GM12878 (cell line): ENCODE data around the gene ZDHHC7. TPM values are rescaled to one million over a fixed set of nuclear protein-coding genes. Genes with fewer than 3 reads are reported as not detected.

Source experiments
- ATAC-seq: fragments of 200-7000 bp; cut with Tn5 transposase; 3 replicates; pipeline ENCODE4 v1.9.1; 2020; ENCODE audit warnings: mild to moderate bottlenecking, moderate library complexity
- BruUV-seq: library from RNA; stranded (reverse); fragments of 400-500 nt; replicated peaks from 2 replicates; lab custom pipeline; 2021; lab: Mats Ljungman, UMichigan
- CTCF ChIA-PET: fragments of 300-600 bp; sonication (Branson Sonifier 250); formaldehyde crosslinking; extraction: SDS; loops from one replicate; lab custom pipeline; 2021; ENCODE audit warnings: inconsistent platforms; lab: Yijun Ruan, JAX
- POLR2A ChIA-PET: fragments of 350-600 bp; formaldehyde crosslinking; extraction: SDS; loops from one replicate; lab custom pipeline; 2021; ENCODE audit warnings: inconsistent platforms; lab: Charles Lee
- RAD21 ChIA-PET: fragments of 300-600 bp; sonication (Branson Sonifier 250); formaldehyde crosslinking; loops from one replicate; lab custom pipeline; 2023; ENCODE audit warnings: antibody characterized with exemption; ENCODE audit not compliant: unreplicated experiment; lab: Charles Lee
- SMC1A ChIA-PET: fragments of 300-600 bp; sonication (Branson Sonifier 250); formaldehyde crosslinking; loops from one replicate; lab custom pipeline; 2023; ENCODE audit not compliant: unreplicated experiment, uncharacterized antibody; lab: Charles Lee
- DNase-seq: peaks from one replicate; pipeline ENCODE4 v3.0.0-alpha.2; 2011; ENCODE audit warnings: low read depth, low spot score
- FAIRE-seq: peaks from 3 replicates; lab custom pipeline; 2011; peaks lifted over from hg19 to GRCh38; lab: Jason Lieb, UNC
- H2AFZ ChIP-seq: 2 replicates; pipeline ENCODE4 v1.6.0; 2011; ENCODE audit warnings: low read depth, low read length, control low read depth; ENCODE audit not compliant: control insufficient read depth
- H3K27ac ChIP-seq: 2 replicates; pipeline ENCODE4 v1.5.1; 2011; ENCODE audit warnings: control low read depth; ENCODE audit not compliant: control insufficient read depth, insufficient read depth
- H3K27me3 ChIP-seq, 2 experiments: replicated peaks in 1 of 2; 2 replicates each; pipeline versions ENCODE4 v1.6.0 to v1.6.1; 2011; ENCODE audit warnings: low read length in 1 of 2; ENCODE audit not compliant: control insufficient read depth in 2 of 2, insufficient read depth in 2 of 2
- H3K36me3 ChIP-seq, 2 experiments: 2 replicates each; pipeline ENCODE4 v1.5.1; 2011; ENCODE audit warnings: low read length in 1 of 2; ENCODE audit not compliant: control insufficient read depth in 2 of 2, insufficient read depth in 2 of 2
- H3K4me1 ChIP-seq: 2 replicates; pipeline ENCODE4 v1.6.1; 2011; ENCODE audit warnings: mild to moderate bottlenecking, low read length, moderate library complexity, mixed read lengths; ENCODE audit not compliant: control insufficient read depth, insufficient read depth
- H3K4me2 ChIP-seq: 2 replicates; pipeline ENCODE4 v1.6.0; 2011; ENCODE audit warnings: control low read depth; ENCODE audit not compliant: control insufficient read depth, insufficient read depth
- H3K4me3 ChIP-seq: fragments of 200-600 bp; sonication (generic); 2 replicates; pipeline ENCODE4 v1.5.1; 2016
- H3K79me2 ChIP-seq: 2 replicates; pipeline ENCODE4 v1.6.0; 2011; ENCODE audit warnings: low read length; ENCODE audit not compliant: control insufficient read depth, insufficient read depth
- H3K9ac ChIP-seq: 2 replicates; pipeline ENCODE4 v1.8.0; 2011; ENCODE audit warnings: low read length, control low read depth, mixed read lengths; ENCODE audit not compliant: control insufficient read depth, insufficient read depth
- H3K9me3 ChIP-seq: replicated peaks from 3 replicates; pipeline ENCODE4 v1.5.1; 2011; ENCODE audit warnings: mild to moderate bottlenecking, low read length; ENCODE audit not compliant: control insufficient read depth, insufficient read depth
- H4K20me1 ChIP-seq: 2 replicates; pipeline ENCODE4 v1.6.0; 2011; ENCODE audit not compliant: control insufficient read depth, insufficient read depth
- CTCF ChIP-seq, 3 experiments: IDR thresholded peaks in 2 of 3; conservative IDR thresholded peaks in 1 of 3; 2 replicates each; pipeline ENCODE4 v1.5.1; 2011; ENCODE audit warnings: low read depth in 3 of 3, low read length in 3 of 3, mild to moderate bottlenecking in 3 of 3, control low read depth in 2 of 3, moderate library complexity in 2 of 3, inconsistent platforms in 1 of 3, mixed read lengths in 1 of 3; ENCODE audit not compliant: control insufficient read depth in 2 of 3, insufficient read depth in 1 of 3; ENCODE audit errors: extremely low read depth in 1 of 3
- JUNB ChIP-seq: IDR thresholded peaks from 2 replicates; pipeline ENCODE4 v1.6.1; 2016; ENCODE audit warnings: antibody characterized with exemption, mild to moderate bottlenecking
- NBN ChIP-seq: fragments of 450-650 bp; IDR thresholded peaks from 2 replicates; pipeline ENCODE4 v1.6.1; 2016
- POLR2AphosphoS2 ChIP-seq: IDR thresholded peaks from 2 replicates; pipeline ENCODE4 v1.6.1; 2011; ENCODE audit warnings: low read depth, mild to moderate bottlenecking, low read length, improper control_type of control experiment, moderate library complexity
- USF1 ChIP-seq: IDR thresholded peaks from 2 replicates; pipeline ENCODE4 v1.6.1; 2011; ENCODE audit warnings: borderline replicate concordance, low read depth, mild to moderate bottlenecking, moderate library complexity, mixed read lengths, low read length; ENCODE audit not compliant: insufficient read depth; ENCODE audit errors: extremely low read length
- ZBED1 ChIP-seq: IDR thresholded peaks from 2 replicates; pipeline ENCODE4 v1.6.1; 2016; ENCODE audit warnings: borderline replicate concordance
- ZBTB11 ChIP-seq: fragments of 450-650 bp; formaldehyde crosslinking; IDR thresholded peaks from 2 replicates; pipeline ENCODE4 v1.5.0; 2022; ENCODE audit warnings: mild to moderate bottlenecking, missing genetic modification characterization
- WGBS: methylation state at CpG from one replicate; pipeline ENCODE4 v1.1.6; 2016; ENCODE audit warnings: low lambda C conversion rate; ENCODE audit not compliant: insufficient replicate concordance, insufficient coverage; ENCODE audit errors: missing lambda C conversion rate; 5-methylcytosine and 5-hydroxymethylcytosine counted together
- in situ Hi-C: fragments of 300-500 bp; cut with MboI; formaldehyde crosslinking; loops from 9 replicates; pipeline ENCODE4 v1.14.3; 2018; ENCODE audit warnings: mixed read lengths
- intact Hi-C: fragments of 100-400 bp; cut with micrococcal nuclease; formaldehyde crosslinking; loops from one replicate; pipeline ENCODE4 v1.14.2; 2022; ENCODE audit not compliant: unreplicated experiment
- polyA plus RNA-seq, 11 experiments: library from polyadenylated mRNA; depleted of rRNA in 4 of 11; unstranded in 6 of 11; stranded (reverse) in 5 of 11; fragments of >200 nt; fragmentation: Nextera tagmentation in 4 of 11; fragmentation: Illumina TruSeq in 1 of 11; extraction: Ambion mirVana in 4 of 11; extraction: Trizol in 1 of 11; gene quantifications; 1 replicate in 1 of 11; 2 replicates in 10 of 11; pipeline versions ENCODE4 v1.2.1 to v1.2.3, GENCODE V29; 2011 to 2016; ENCODE audit warnings: inconsistent platforms in 2 of 11, missing spikeins in 2 of 11, low read depth in 1 of 11
- total RNA-seq, 4 experiments: library from RNA; depleted of rRNA in 3 of 4; stranded (reverse); fragments of >200 nt in 3 of 4; fragmentation: Illumina TruSeq in 1 of 4; extraction: Trizol in 1 of 4; gene quantifications; 2 replicates each; pipeline versions ENCODE4 v1.2.1 to v1.2.3, GENCODE V29; 2013 to 2021
- TF ChIP-seq, protein P1 (sequence below): fragments of 450-650 bp; conservative IDR thresholded peaks from 2 replicates; pipeline ENCODE4 v1.6.1; 2017; ENCODE audit warnings: mild to moderate bottlenecking, moderate library complexity
- TF ChIP-seq, protein P2 (sequence below): fragments of 450-650 bp; formaldehyde crosslinking; IDR thresholded peaks from 2 replicates; pipeline ENCODE4 v1.4.0; 2020; ENCODE audit warnings: mild to moderate bottlenecking, moderate library complexity
- TF ChIP-seq, protein P3 (sequence below): IDR thresholded peaks from 2 replicates; pipeline ENCODE4 v1.6.1; 2012; ENCODE audit warnings: low read length, inconsistent platforms

The ZDHHC7 gene
- total and polyA plus RNA-seq, 10 of the 15 experiments (the other 5 are each of a cell fraction or from before 2014, with no cell fraction given): 0.87 to 26.0 (median 20.0) TPM

DNA sequence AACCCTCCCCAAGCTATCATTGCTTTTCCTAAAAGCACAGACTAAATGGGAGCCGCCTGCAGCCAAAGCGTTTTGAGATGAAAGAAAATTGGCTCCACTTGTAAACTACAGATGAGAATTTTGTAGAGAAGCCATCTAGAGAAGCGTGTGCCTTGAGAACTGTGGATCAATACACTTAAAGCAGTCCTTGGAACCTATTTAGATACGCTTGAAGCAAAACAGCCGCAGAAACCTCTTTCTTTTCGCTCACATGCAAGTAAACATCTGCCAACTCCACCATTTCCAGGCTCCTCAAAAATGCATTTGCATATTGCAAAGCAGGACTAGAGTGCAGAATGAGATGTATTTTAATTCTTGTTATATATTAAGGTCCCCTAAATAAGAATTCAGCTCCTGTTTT, 29.4 kb upstream of the ZDHHC7 start:
- H4K20me1 ChIP-seq: no peaks in the 10 kb centered on the region
- no peak overlapping the region for H3K4me2 ChIP-seq
- H3K9me3 ChIP-seq: no peaks in the 10 kb centered on the region
- WGBS: 75% methylated on average over 6 of the region's 6 CpGs
- in situ Hi-C loops: no loop called here
- H3K27ac ChIP-seq: no peak overlapping the region
- ChIA-PET SMC1A (interaction anchor here (0.6 kb wide), 1 partner anchor 302 kb away, joined by 3 read pairs; no protein-coding TSS in a partner anchor), RAD21 (no interaction called here), POLR2A (no interaction called here), CTCF (no interaction called here)
- no peak overlapping the region for H3K9ac ChIP-seq
- no peak overlapping the region for H2AFZ ChIP-seq
- H3K4me3 ChIP-seq: no peak overlapping the region
- H3K79me2 ChIP-seq: no peaks in the 10 kb centered on the region
- H3K4me1 ChIP-seq: no peaks in the 10 kb centered on the region
- ATAC-seq (no peak), DNase-seq (no peak), FAIRE-seq (no peak)
- intact Hi-C loops: no loop called here
- H3K36me3 ChIP-seq: no peaks in the 10 kb centered on the region; a peak in 1 of 4 replicates
- BruUV-seq: no TSS peak
- no peaks in the 10 kb centered on the region for H3K27me3 ChIP-seq
- TF ChIP-seq JUNB: no peak
- no peak for TF ChIP-seq NBN
- TF ChIP-seq, protein P1, sequence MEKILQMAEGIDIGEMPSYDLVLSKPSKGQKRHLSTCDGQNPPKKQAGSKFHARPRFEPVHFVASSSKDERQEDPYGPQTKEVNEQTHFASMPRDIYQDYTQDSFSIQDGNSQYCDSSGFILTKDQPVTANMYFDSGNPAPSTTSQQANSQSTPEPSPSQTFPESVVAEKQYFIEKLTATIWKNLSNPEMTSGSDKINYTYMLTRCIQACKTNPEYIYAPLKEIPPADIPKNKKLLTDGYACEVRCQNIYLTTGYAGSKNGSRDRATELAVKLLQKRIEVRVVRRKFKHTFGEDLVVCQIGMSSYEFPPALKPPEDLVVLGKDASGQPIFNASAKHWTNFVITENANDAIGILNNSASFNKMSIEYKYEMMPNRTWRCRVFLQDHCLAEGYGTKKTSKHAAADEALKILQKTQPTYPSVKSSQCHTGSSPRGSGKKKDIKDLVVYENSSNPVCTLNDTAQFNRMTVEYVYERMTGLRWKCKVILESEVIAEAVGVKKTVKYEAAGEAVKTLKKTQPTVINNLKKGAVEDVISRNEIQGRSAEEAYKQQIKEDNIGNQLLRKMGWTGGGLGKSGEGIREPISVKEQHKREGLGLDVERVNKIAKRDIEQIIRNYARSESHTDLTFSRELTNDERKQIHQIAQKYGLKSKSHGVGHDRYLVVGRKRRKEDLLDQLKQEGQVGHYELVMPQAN: no peak
- TF ChIP-seq USF1: no peak
- TF ChIP-seq POLR2AphosphoS2: no peak
- TF ChIP-seq, protein P2, sequence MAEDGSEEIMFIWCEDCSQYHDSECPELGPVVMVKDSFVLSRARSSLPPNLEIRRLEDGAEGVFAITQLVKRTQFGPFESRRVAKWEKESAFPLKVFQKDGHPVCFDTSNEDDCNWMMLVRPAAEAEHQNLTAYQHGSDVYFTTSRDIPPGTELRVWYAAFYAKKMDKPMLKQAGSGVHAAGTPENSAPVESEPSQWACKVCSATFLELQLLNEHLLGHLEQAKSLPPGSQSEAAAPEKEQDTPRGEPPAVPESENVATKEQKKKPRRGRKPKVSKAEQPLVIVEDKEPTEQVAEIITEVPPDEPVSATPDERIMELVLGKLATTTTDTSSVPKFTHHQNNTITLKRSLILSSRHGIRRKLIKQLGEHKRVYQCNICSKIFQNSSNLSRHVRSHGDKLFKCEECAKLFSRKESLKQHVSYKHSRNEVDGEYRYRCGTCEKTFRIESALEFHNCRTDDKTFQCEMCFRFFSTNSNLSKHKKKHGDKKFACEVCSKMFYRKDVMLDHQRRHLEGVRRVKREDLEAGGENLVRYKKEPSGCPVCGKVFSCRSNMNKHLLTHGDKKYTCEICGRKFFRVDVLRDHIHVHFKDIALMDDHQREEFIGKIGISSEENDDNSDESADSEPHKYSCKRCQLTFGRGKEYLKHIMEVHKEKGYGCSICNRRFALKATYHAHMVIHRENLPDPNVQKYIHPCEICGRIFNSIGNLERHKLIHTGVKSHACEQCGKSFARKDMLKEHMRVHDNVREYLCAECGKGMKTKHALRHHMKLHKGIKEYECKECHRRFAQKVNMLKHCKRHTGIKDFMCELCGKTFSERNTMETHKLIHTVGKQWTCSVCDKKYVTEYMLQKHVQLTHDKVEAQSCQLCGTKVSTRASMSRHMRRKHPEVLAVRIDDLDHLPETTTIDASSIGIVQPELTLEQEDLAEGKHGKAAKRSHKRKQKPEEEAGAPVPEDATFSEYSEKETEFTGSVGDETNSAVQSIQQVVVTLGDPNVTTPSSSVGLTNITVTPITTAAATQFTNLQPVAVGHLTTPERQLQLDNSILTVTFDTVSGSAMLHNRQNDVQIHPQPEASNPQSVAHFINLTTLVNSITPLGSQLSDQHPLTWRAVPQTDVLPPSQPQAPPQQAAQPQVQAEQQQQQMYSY (CRISPR knock-in tag): no peak
- no peak for TF ChIP-seq CTCF (IDR thresholded peaks at IDR 0.05 in 2 of 3, conservative IDR thresholded peaks at IDR 0.05 in 1 of 3; ENCODE audit: control insufficient read depth in 2 of 3, extremely low read depth in 1 of 3, insufficient read depth in 1 of 3, low read depth in 3 of 3, low read length in 3 of 3)
- TF ChIP-seq, protein P3, sequence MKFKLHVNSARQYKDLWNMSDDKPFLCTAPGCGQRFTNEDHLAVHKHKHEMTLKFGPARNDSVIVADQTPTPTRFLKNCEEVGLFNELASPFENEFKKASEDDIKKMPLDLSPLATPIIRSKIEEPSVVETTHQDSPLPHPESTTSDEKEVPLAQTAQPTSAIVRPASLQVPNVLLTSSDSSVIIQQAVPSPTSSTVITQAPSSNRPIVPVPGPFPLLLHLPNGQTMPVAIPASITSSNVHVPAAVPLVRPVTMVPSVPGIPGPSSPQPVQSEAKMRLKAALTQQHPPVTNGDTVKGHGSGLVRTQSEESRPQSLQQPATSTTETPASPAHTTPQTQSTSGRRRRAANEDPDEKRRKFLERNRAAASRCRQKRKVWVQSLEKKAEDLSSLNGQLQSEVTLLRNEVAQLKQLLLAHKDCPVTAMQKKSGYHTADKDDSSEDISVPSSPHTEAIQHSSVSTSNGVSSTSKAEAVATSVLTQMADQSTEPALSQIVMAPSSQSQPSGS: no peak
- no peak for TF ChIP-seq ZBTB11 (CRISPR knock-in tag)
- no peak for TF ChIP-seq ZBED1
